Activated B cell treated with CpG ODN at 0.5 μM for 24 hours (primary cell): ENCODE data around the gene STAT4. TPM values are rescaled to one million over a fixed set of nuclear protein-coding genes. Genes with fewer than 3 reads are reported as not detected.

Experiments
- ATAC-seq: fragments of 200-7000 bp; cut with Tn5 transposase; one replicate; pipeline ENCODE4 v1.10.0; 2021; ENCODE audit warnings: low read depth, mild to moderate bottlenecking, moderate library complexity
- CTCF ChIA-PET: fragments of 350-600 bp; sonication (Branson Sonifier 250); formaldehyde crosslinking; loops from one replicate; lab custom pipeline; 2021; ENCODE audit warnings: antibody characterized with exemption; lab: Charles Lee
- POLR2A ChIA-PET: fragments of 350-600 bp; sonication (Branson Sonifier 250); formaldehyde crosslinking; loops from one replicate; lab custom pipeline; 2021; ENCODE audit warnings: antibody characterized with exemption; lab: Charles Lee
- DNase-seq: peaks from one replicate; pipeline ENCODE4 v3.0.0; 2022
- H3K27ac Mint-ChIP-seq: one replicate; pipeline ENCODE4 v1.8.0; 2020; ENCODE audit warnings: mixed read lengths
- H3K27me3 Mint-ChIP-seq: one replicate; pipeline ENCODE4 v1.8.0; 2021; ENCODE audit warnings: mixed read lengths
- H3K36me3 Mint-ChIP-seq: one replicate; pipeline ENCODE4 v1.8.0; 2021; ENCODE audit warnings: low read depth, mixed read lengths
- H3K4me1 Mint-ChIP-seq: one replicate; pipeline ENCODE4 v1.8.0; 2021; ENCODE audit warnings: mixed read lengths
- H3K4me3 Mint-ChIP-seq: one replicate; pipeline ENCODE4 v1.8.0; 2020; ENCODE audit warnings: mild to moderate bottlenecking, mixed read lengths
- H3K9me3 Mint-ChIP-seq: one replicate; pipeline ENCODE4 v1.8.0; 2020; ENCODE audit warnings: mixed read lengths
- intact Hi-C: fragments of 100-400 bp; cut with micrococcal nuclease; formaldehyde crosslinking; loops from one replicate; pipeline ENCODE4 v1.15.1; 2024
- total RNA-seq: library from RNA; stranded (reverse); gene quantifications from 2 replicates; pipeline ENCODE4 v1.2.3, GENCODE V29; 2022
- TF ChIP-seq, protein P1 (sequence below): fragments of 200-600 bp; IDR thresholded peaks from one replicate; pipeline ENCODE4 v1.8.0; 2022; ENCODE audit warnings: antibody characterized with exemption, mild to moderate bottlenecking

Gene STAT4
- total RNA-seq, 1 donor from 2014 or later: 16.5 TPM

DNA sequence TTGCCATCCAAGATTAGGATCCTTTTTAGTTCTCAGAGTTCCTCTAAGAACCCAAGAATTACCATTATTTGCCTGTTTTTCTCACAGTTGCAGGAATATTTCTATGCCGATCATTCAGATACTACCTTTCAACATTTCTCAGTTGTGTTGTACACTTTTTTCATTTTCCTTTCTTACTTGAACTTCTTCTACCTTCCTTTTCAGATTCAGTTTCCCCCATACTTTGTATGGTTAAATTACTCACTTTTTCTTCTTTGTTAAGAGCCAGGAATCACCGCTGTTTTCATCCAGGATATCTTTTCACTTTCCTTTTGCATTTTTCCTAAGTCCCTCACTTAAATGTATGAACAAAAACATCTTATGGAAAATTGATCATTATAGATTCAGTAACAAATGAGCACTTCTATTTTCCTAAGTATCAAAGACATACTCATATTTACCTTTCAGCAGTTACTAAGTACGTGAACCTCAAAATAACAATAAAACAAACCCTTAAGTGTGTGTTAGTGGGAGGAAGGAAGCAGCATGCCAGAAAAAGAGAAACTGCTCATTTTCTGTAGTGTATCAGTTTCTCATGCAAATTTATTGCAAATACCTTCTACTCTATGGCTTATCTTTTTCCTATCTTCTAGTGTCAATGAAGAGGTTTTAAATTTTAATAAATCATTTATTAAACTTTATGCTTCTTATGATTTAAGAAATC lies 72.5 kb downstream of the STAT4 start:
- H3K4me3 Mint-ChIP-seq: no peak overlapping the region

DNA sequence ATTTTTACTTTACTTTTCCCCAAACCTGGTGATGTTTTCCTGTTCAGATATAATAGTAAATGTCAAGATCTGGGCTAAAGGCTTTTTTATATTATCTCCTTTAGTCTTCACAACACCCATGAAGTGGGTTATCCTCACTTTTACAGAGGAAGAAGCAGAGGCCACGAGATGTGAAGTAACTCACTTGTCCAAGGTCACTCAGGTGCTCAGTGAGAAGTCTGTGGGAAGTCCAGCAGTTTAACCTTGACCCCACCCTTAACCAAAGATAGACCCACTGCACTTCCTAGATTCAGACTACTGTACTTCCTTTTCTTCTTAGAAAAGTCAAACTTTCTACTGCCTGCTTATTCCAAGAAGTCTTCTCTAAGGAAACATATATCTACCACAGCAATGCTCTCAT lies 80.5 kb downstream of the STAT4 start:
- intact Hi-C loops: no loop called here
- DNase-seq: no peak
- ChIA-PET POLR2A (interaction anchor here (0.7 kb wide), 1 partner anchor 226 kb away, joined by 3 read pairs; no protein-coding TSS in a partner anchor), CTCF (interaction anchor here (1.0 to 1.6 kb wide), 3 partner anchors 9 to 85 kb away, joined by 3 to 4 read pairs (median 3); no protein-coding TSS in a partner anchor)
- Mint-ChIP-seq H3K36me3 (no peaks in the 10 kb centered on the region), H3K9me3 (no peaks in the 10 kb centered on the region), H3K27me3 (no peaks in the 10 kb centered on the region), H3K4me3 (no peak overlapping the region), H3K27ac (no peak overlapping the region), H3K4me1 (no peaks in the 10 kb centered on the region)
- no peak for ATAC-seq
- TF ChIP-seq, protein P1, sequence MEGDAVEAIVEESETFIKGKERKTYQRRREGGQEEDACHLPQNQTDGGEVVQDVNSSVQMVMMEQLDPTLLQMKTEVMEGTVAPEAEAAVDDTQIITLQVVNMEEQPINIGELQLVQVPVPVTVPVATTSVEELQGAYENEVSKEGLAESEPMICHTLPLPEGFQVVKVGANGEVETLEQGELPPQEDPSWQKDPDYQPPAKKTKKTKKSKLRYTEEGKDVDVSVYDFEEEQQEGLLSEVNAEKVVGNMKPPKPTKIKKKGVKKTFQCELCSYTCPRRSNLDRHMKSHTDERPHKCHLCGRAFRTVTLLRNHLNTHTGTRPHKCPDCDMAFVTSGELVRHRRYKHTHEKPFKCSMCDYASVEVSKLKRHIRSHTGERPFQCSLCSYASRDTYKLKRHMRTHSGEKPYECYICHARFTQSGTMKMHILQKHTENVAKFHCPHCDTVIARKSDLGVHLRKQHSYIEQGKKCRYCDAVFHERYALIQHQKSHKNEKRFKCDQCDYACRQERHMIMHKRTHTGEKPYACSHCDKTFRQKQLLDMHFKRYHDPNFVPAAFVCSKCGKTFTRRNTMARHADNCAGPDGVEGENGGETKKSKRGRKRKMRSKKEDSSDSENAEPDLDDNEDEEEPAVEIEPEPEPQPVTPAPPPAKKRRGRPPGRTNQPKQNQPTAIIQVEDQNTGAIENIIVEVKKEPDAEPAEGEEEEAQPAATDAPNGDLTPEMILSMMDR: no peak

More for the DNA sequence above, 72.5 kb downstream of the STAT4 start:
- TF ChIP-seq, protein P1: no peak
- peaks cover 3% of the 10 kb centered on the region for H3K9me3 Mint-ChIP-seq
- H3K27ac Mint-ChIP-seq: no peak overlapping the region
- intact Hi-C loops: no loop called here
- ChIA-PET CTCF (no interaction called here), POLR2A (no interaction called here)
- H3K4me1 Mint-ChIP-seq: peaks cover 2% of the 10 kb centered on the region
- no peak for DNase-seq
- H3K36me3 Mint-ChIP-seq: no peaks in the 10 kb centered on the region
- H3K27me3 Mint-ChIP-seq: peaks cover 11% of the 10 kb centered on the region
- no peak for ATAC-seq

DNA sequence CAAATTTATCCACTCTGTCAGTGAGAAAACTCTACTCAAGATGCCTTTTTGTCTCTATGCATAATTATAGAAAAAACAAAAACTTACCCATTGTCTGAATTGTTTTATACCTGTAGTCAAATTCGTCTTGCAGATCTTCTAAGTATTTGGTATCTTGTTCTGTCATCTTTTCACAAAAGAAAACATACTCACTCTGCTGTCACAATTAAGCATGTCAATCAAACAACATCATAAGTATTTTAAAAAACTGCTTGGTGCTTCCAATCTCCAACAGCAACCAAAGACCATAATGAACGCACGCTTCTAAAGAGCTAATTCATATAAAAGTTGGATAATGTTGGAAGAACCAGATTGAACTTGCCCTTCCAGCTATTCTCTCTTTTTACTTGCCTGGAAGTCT lies 81.2 kb downstream of the STAT4 start:
- POLR2A ChIA-PET: no interaction called here
- H3K4me3 Mint-ChIP-seq: no peak overlapping the region
- no peaks in the 10 kb centered on the region for H3K36me3 Mint-ChIP-seq
- H3K4me1 Mint-ChIP-seq: no peaks in the 10 kb centered on the region
- ATAC-seq (no peak), DNase-seq (no peak)
- intact Hi-C loops: no loop called here
- H3K27ac Mint-ChIP-seq: no peak overlapping the region
- TF ChIP-seq, protein P1: no peak
- CTCF ChIA-PET: interaction anchor here (1.0 kb wide), 1 partner anchor 85 kb away, joined by 4 read pairs; no protein-coding TSS in a partner anchor
- H3K9me3 Mint-ChIP-seq: no peaks in the 10 kb centered on the region
- no peaks in the 10 kb centered on the region for H3K27me3 Mint-ChIP-seq

- Mint-ChIP-seq H3K36me3 (no peaks in the 10 kb centered on the region), H3K4me1 (no peaks in the 10 kb centered on the region), H3K27ac (no peak overlapping the region), H3K9me3 (no peaks in the 10 kb centered on the region), H3K27me3 (peaks cover 6% of the 10 kb centered on the region), H3K4me3 (no peak overlapping the region)
- POLR2A ChIA-PET: no interaction called here
- ATAC-seq (no peak), DNase-seq (no peak)
- CTCF ChIA-PET: no interaction called here
- intact Hi-C loops: no loop called here
- TF ChIP-seq, protein P1: no peak
Measured at GRCh38 chr2:191066919-191067233, 83.9 kb downstream of the STAT4 start.

DNA sequence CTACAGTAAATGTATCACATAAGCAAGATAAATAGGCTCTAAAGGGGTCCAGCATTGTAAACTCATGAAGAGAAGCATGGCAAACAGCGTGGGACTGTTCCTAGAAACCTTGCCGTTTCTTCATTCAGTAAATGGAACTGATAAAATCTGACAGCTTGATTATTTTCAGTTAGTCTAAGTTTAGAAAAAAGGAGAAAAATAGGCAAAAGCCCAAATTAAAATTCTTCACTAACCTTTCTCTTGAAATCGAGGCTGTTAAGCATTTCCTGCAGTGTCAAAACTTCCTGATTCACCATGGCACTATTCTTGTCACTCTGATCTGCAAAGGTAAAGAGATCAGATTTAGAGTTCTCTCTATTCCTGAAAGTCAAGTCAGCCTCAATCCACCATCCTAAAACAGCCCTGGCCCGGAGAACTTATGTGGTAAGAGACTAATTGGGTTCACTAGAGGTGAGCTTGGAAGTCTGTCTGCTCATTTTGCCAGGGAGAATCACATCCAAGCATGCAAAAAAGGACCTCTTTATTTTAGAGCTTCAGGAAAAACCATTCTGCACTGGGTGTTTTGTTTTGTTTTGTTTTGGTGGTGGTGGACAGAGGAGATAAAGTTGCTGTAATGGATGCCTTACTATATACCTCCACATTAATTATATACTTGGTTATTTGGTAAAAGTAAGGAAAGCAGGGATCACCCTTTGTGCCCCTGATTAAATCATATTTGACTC lies 84.4 kb downstream of the STAT4 start:
- no peaks in the 10 kb centered on the region for H3K4me1 Mint-ChIP-seq
- H3K27me3 Mint-ChIP-seq: peaks cover 6% of the 10 kb centered on the region
- no peaks in the 10 kb centered on the region for H3K36me3 Mint-ChIP-seq
- ChIA-PET CTCF (no interaction called here), POLR2A (no interaction called here)
- DNase-seq: no peak
- no peaks in the 10 kb centered on the region for H3K9me3 Mint-ChIP-seq
- TF ChIP-seq, protein P1: no peak
- no peak overlapping the region for H3K27ac Mint-ChIP-seq
- intact Hi-C loops: no loop called here
- no peak for ATAC-seq
- H3K4me3 Mint-ChIP-seq: no peak overlapping the region
